ENCODE measurements around the gene DCLK1.

GRCh38 chr13:35785576-35786303, 345.4 kb downstream of the DCLK1 start:
- TF ChIP-seq REST (IDR thresholded peaks at IDR 0.05; ENCODE audit: insufficient read depth in 1 of 2, low read depth in 2 of 2, low read length in 2 of 2): no peak
- TF ChIP-seq SIN3A (IDR thresholded peaks at IDR 0.05; ENCODE audit: borderline replicate concordance, insufficient read depth, low read length): no peak
- no peak for TF ChIP-seq POLR2AphosphoS5 (IDR thresholded peaks at IDR 0.05; ENCODE audit: low read depth, low read length)
- TF ChIP-seq TAF1 (IDR thresholded peaks at IDR 0.05; ENCODE audit: borderline replicate concordance, insufficient read depth, low read length): no peak
- no peak for TF ChIP-seq FOXP2 (optimal IDR thresholded peaks at IDR 0.05; ENCODE audit: borderline replicate concordance, extremely low read depth, extremely low read length, insufficient read depth)
